GM21390 (cell line): Measurements from ENCODE around the gene MEFV.
A peak's percentile ranks its signal among the peaks of the same experiment; 100 is the strongest.

Source experiments
- ATAC-seq: cut with Tn5 transposase; IDR thresholded peaks from one replicate; pipeline ENCODE4 v1.9.1; 2021; ENCODE audit not compliant: unreplicated experiment

MEFV gene

DNA sequence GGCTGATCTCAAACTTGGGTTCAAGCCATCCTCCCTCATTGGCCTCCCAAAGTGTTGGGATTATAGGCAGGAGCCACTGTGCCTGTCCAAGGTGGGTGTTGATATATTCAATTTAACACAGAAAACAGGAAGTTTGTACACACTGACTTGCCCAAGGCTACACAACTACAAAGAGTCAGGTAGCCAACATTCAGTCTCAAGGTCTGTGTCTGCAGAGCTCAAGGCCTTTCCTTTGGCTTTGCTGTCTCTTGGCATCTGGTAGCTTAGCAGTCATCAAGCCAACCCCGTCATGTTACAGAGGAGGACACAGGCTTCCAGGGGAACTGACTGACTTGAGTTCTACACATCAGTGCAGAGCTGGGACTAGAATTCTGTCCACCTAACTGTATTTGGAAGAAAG lies 11.9 kb upstream of the MEFV start:
- no peak for ATAC-seq

DNA sequence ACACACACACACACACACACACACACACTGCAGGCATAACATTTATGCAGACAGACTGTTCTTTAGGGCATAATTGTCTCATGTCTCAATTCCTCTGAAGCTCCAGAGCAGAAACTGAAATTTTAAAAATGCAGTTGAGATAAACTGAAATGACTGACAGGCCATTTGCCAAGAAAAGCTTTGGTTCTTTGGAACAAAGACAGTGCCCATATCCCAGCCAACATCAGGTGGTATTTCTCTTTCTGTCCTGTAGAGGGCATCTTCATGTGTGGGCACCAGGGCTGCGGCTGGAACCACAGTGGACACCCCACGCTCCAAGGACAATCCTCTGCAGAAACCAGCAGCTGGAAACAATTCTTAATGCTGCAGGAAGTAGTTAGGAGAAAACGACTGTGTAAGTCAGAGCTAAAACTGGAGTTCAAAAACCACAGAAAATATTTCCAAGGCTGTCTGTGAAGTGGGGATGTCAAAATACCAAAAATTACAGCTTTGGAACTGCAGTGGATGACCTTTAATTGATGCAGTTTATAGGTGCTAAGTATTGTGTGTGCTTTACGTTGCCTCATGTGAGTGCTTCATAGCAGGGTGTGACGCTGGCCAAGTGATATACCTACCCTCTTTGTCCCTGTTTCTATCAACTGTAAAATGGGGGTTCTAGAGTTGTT lies 10.6 kb upstream of the MEFV start:
- no peak for ATAC-seq

- peak; percentile 76 for ATAC-seq
These were observed 8.0 kb upstream of the MEFV start for GRCh38 chr16:3264137-3265036.

DNA sequence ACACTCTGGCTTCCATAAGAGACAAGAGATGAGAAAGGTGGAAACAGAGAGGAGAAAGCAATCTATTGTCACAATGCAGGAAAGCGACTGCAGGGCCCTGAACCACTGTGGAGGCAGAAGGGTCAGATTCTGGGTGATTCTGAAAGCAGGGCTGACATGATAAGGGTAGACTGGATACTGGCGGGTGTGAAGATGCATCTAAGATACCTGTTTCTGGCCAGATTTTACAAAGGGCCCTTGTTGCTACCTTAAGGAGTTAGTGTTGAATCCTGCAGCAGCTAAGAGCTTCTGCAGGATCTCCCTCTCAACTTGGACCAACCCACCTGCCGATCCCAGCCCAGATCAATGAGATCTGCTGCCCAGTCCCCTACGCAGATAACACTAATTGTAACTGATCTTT lies 6.1 kb upstream of the MEFV start:
- no peak for ATAC-seq

- ATAC-seq = no peak
These were observed 3.4 kb upstream of the MEFV start for GRCh38 chr16:3259836-3260235.

- no peak for ATAC-seq
These were observed 533 bp upstream of the MEFV start for GRCh38 chr16:3256866-3257465.

- ATAC-seq = no peak
These were observed 2.1 kb downstream of the MEFV start for GRCh38 chr16:3254309-3254708.

- no peak for ATAC-seq
These were observed 3.5 kb downstream of the MEFV start for GRCh38 chr16:3252967-3253366.

DNA sequence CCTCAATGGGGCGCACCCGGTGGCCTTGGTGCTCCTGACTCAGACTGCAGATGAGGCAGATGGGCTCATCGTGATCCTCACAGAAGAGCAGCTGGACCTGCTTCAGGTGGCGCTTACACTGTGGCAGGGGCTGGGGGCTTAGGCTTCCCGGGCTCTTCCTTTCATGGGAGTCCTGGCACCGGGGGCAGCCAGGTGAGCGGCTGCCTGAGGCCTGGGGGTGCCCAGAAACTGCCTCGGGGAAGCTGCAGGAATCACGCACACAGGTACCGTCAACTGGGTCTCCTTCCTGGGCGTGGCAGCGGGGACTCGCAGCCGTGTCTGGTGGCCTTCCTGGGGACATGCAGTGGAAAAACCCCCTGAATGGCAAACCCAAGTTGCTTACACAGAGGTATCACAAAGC lies 7.0 kb downstream of the MEFV start:
- ATAC-seq = no peak

GRCh38 chr16:3249020-3249419 lies 7.4 kb downstream of the MEFV start:
- no peak for ATAC-seq

DNA sequence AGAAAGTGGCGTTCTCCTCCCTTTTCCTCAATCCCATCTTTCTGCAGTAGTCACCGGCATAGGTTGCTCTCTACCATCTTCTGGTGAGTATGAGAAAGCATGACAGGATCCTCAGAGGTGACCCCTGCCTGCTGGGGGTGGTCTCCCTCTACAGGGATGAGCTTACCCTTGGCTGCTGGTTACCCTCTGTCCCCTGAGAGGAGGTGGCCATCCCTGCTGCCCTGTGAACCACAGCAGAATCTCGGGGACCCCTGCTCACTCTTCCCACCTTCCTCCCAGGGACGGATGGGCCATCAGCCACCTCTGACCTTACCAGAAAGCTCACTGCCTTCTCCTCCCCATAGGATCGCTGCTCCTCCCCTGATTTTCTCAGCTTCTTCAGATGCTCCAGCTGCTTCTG lies 7.8 kb downstream of the MEFV start:
- no peak for ATAC-seq

GRCh38 chr16:3246876-3247275 lies 9.6 kb downstream of the MEFV start:
- ATAC-seq = no peak

GRCh38 chr16:3246002-3246401 lies 10.4 kb downstream of the MEFV start:
- ATAC-seq = no peak

DNA sequence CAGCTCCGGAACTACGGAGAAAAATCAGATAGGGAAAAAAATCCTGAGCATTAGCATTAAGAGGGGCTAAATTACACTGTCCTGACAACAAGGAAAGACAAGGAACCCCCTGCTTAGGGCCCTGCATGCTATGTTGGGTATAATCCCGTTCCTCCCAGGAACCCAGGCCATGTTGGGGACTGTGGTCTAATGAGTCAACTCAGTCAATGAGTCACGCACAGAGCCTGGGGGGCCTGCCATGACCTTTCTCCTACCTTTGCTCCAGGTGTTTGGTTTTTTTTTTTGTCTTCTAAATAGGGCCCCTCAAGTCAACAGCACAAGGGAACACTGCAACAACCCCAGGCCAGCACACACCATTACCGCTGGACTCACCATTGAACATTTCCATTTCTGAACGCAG lies 12.6 kb downstream of the MEFV start:
- no peak for ATAC-seq

DNA sequence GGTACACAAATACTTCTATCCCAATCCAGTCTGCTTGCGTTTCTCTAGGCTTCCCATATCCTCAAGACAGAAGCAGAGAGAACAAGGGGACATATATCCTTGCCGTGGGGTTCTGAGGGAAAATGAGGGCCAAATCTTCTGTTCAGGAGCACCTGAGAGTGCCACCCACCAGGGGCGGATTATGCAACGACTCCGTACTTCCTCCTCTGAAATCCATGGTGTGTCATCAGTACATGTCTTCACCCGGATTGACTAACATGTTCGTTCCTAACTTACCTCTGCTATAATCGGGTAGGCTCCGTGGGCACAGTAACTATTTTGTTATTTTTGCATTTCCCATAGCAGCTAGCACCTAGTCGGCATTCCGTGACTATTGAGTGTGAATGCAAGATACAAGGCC lies 13.7 kb downstream of the MEFV start:
- no peak for ATAC-seq

GRCh38 chr16:3241761-3242160 lies 14.7 kb downstream of the MEFV start:
- ATAC-seq = no peak

GRCh38 chr16:3235856-3236669 lies 20.4 kb downstream of the MEFV start:
- ATAC-seq = no peak

GRCh38 chr16:3234857-3235561 lies 21.4 kb downstream of the MEFV start, which contains the start of gene ZNF200:
ZNF200 (minus strand) TSS chr16:3235158; CDS start chr16:3233755, 1,403 bp downstream.
- peak; percentile 90 for ATAC-seq

DNA sequence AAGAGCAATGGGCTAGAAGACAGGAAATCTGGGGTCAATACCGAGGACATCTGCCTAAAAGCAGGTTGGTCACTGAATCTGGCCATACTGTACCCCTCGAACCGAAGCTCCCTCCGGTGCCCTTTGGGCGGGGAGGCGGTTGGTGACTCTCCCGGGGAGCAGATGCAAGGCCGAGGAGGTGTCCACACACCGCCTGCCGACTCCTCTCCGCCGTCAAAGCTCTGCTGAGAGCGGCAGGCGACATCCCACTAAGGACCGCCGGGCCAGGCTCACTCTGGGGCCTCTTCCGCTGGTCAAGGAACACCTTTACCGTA lies 21.9 kb downstream of the MEFV start:
- ATAC-seq = no peak

GRCh38 chr16:3223913-3224515 lies 32.4 kb downstream of the MEFV start:
- no peak for ATAC-seq
